GM08714 (cell line): ENCODE measurements around the gene EIF3C.
"Not testable (repeated sequence)": the region's sequence is repeated elsewhere in the genome, so short reads cannot be mapped to it uniquely, and the experiment has no call there.

Experiments used
- H3K4me3 ChIP-seq: fragments of 200-500 bp; sonication (Bioruptor generic); 2 replicates; pipeline ENCODE4 v1.5.1; 2014; ENCODE audit warnings: mild to moderate bottlenecking, low read length, inconsistent platforms

EIF3C gene

GRCh38 chr16:28711220-28712083, at the start of gene EIF3C:
EIF3C (plus strand) TSS chr16:28711464; CDS start chr16:28711687, 223 bp downstream.
- H3K4me3 ChIP-seq: peak within 1 kb of the TSS; percentile 57; the same call in 1 of the 2 replicates

GRCh38 chr16:28666264-28666663, 45.0 kb upstream of the EIF3C start:
- not testable (repeated sequence) for H3K4me3 ChIP-seq

- not testable (repeated sequence) for H3K4me3 ChIP-seq
These were observed 43.8 kb upstream of the EIF3C start for GRCh38 chr16:28667480-28667879.

GRCh38 chr16:28668199-28668598, 43.1 kb upstream of the EIF3C start:
- not testable (repeated sequence) for H3K4me3 ChIP-seq

GRCh38 chr16:28688327-28688952, 22.8 kb upstream of the EIF3C start:
- not testable (repeated sequence) for H3K4me3 ChIP-seq

GRCh38 chr16:28689425-28689824, 21.8 kb upstream of the EIF3C start:
- not testable (repeated sequence) for H3K4me3 ChIP-seq

GRCh38 chr16:28691722-28692121, 19.5 kb upstream of the EIF3C start:
- not testable (repeated sequence) for H3K4me3 ChIP-seq

GRCh38 chr16:28693257-28693950, 17.9 kb upstream of the EIF3C start:
- H3K4me3 ChIP-seq: not testable (repeated sequence)

- H3K4me3 ChIP-seq: not testable (repeated sequence)
These were observed 11.5 kb upstream of the EIF3C start for GRCh38 chr16:28699792-28700191.

GRCh38 chr16:28700349-28700748, 10.9 kb upstream of the EIF3C start:
- not testable (repeated sequence) for H3K4me3 ChIP-seq

GRCh38 chr16:28701384-28701783, 9.9 kb upstream of the EIF3C start:
- not testable (repeated sequence) for H3K4me3 ChIP-seq

GRCh38 chr16:28704246-28704645, 7.0 kb upstream of the EIF3C start:
- not testable (repeated sequence) for H3K4me3 ChIP-seq

- H3K4me3 ChIP-seq: not testable (repeated sequence)
These were observed 11.8 kb downstream of the EIF3C start for GRCh38 chr16:28722852-28723650.

GRCh38 chr16:28731253-28731652, 20.0 kb downstream of the EIF3C start:
- H3K4me3 ChIP-seq: not testable (repeated sequence)

- H3K4me3 ChIP-seq: not testable (repeated sequence)
These were observed 21.3 kb downstream of the EIF3C start for GRCh38 chr16:28732455-28733124.

GRCh38 chr16:28739787-28740186, 28.5 kb downstream of the EIF3C start:
- H3K4me3 ChIP-seq: not testable (repeated sequence)

GRCh38 chr16:28740631-28741030, 29.4 kb downstream of the EIF3C start:
- H3K4me3 ChIP-seq: not testable (repeated sequence)

GRCh38 chr16:28741295-28741694, 30.0 kb downstream of the EIF3C start:
- not testable (repeated sequence) for H3K4me3 ChIP-seq

- not testable (repeated sequence) for H3K4me3 ChIP-seq
These were observed 35.5 kb downstream of the EIF3C start for GRCh38 chr16:28746618-28747350.

- H3K4me3 ChIP-seq: not testable (repeated sequence)
These were observed 38.8 kb downstream of the EIF3C start for GRCh38 chr16:28749997-28750465.
